ENCODE measurements around the gene TFEC. TPM values are rescaled to one million over a fixed set of nuclear protein-coding genes. Genes with fewer than 3 reads are reported as not detected.

TFEC gene
- total and polyA plus RNA-seq, 2 donors (not counting 3 experiments of a cell fraction or from before 2014, with no cell fraction given) = 3.6 to 7.9 TPM

GRCh38 chr7:116075351-116076145, 45.0 kb upstream of the TFEC start:
- CTCF ChIA-PET = no interaction called here
- DNase-seq (ENCODE audit: low read depth, low spot score) = no peak
- no peak overlapping the region for H3K27ac ChIP-seq (ENCODE audit: insufficient read depth, low read depth, low read length)

More at GRCh38 chr7:116075351-116076145, 45.0 kb upstream of the TFEC start:
- H3K27me3 ChIP-seq (ENCODE audit: control insufficient read depth in 2 of 2, insufficient read depth in 2 of 2, low read length in 2 of 2) = no peaks in the 10 kb centered on the region
- peak overlapping the region; percentile 63 for H2AFZ ChIP-seq (ENCODE audit: low read depth, low read length)
- no peak overlapping the region for H3K4me3 ChIP-seq (replicated peaks in 1 of 3; ENCODE audit: insufficient read depth in 1 of 3, low read depth in 1 of 3, low read length in 3 of 3)
- no peaks in the 10 kb centered on the region for H3K9me1 ChIP-seq (replicated peaks; ENCODE audit: control insufficient read depth, extremely low read depth, insufficient read depth, low read length)
- dilution Hi-C loops (cut with MboI; ENCODE audit: extremely low pct_ligation_motif_present, low sequenced_read_pairs) = no loop called here
- no peak overlapping the region for H3K9ac ChIP-seq (replicated peaks; ENCODE audit: extremely low read depth, insufficient read depth, low read length)
- H4K20me1 ChIP-seq (replicated peaks; ENCODE audit: control insufficient read depth, extremely low read depth, insufficient read depth, low read length) = no peaks in the 10 kb centered on the region
- no peaks in the 10 kb centered on the region for H3K36me3 ChIP-seq (ENCODE audit: control insufficient read depth in 2 of 2, extremely low read depth in 1 of 2, insufficient read depth in 2 of 2, low read length in 2 of 2)
- H3K4me1 ChIP-seq (ENCODE audit: control insufficient read depth, extremely low read depth, insufficient read depth, low read length) = no peaks in the 10 kb centered on the region
- no peaks in the 10 kb centered on the region for H3K79me2 ChIP-seq (ENCODE audit: control insufficient read depth, insufficient read depth, low read length)
- no peak overlapping the region for H3K4me2 ChIP-seq (ENCODE audit: insufficient read depth, low read length)
- intact Hi-C loops (cut with micrococcal nuclease) = no loop called here
- no TSS peak for BruUV-seq (replicated peaks)
- POLR2A ChIA-PET = no interaction called here
- TF ChIP-seq, protein P1, sequence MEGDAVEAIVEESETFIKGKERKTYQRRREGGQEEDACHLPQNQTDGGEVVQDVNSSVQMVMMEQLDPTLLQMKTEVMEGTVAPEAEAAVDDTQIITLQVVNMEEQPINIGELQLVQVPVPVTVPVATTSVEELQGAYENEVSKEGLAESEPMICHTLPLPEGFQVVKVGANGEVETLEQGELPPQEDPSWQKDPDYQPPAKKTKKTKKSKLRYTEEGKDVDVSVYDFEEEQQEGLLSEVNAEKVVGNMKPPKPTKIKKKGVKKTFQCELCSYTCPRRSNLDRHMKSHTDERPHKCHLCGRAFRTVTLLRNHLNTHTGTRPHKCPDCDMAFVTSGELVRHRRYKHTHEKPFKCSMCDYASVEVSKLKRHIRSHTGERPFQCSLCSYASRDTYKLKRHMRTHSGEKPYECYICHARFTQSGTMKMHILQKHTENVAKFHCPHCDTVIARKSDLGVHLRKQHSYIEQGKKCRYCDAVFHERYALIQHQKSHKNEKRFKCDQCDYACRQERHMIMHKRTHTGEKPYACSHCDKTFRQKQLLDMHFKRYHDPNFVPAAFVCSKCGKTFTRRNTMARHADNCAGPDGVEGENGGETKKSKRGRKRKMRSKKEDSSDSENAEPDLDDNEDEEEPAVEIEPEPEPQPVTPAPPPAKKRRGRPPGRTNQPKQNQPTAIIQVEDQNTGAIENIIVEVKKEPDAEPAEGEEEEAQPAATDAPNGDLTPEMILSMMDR (IDR thresholded peaks at IDR 0.05; ENCODE audit: extremely low read depth in 1 of 2, insufficient read depth in 1 of 2, low read depth in 1 of 2, low read length in 2 of 2) = no peak
- TF ChIP-seq POLR2AphosphoS5 (IDR thresholded peaks at IDR 0.05; ENCODE audit: insufficient read depth, low read depth, low read length) = no peak
- TF ChIP-seq POLR2A (IDR thresholded peaks at IDR 0.05; ENCODE audit: low read depth, low read length) = no peak
- TF ChIP-seq MAX (IDR thresholded peaks at IDR 0.05; ENCODE audit: insufficient read depth, insufficient read length) = no peak
- TF ChIP-seq EZH2 (IDR thresholded peaks at IDR 0.05; ENCODE audit: borderline replicate concordance, low read depth, low read length, severe bottlenecking) = no peak
- no peak for TF ChIP-seq GATA2 (IDR thresholded peaks at IDR 0.05; ENCODE audit: insufficient read depth, insufficient read length, low read depth, low read length)
- no peak for TF ChIP-seq FOS (IDR thresholded peaks at IDR 0.05; ENCODE audit: borderline replicate concordance, insufficient read depth, low read length)
- no peak for TF ChIP-seq MYC (IDR thresholded peaks at IDR 0.05; ENCODE audit: low read depth, low read length)
- TF ChIP-seq JUN (IDR thresholded peaks at IDR 0.05; ENCODE audit: borderline replicate concordance, insufficient read depth, insufficient read length, low read depth) = no peak
- H3K9me3 ChIP-seq (replicated peaks; ENCODE audit: control insufficient read depth, insufficient read depth, low read length) = no peaks in the 10 kb centered on the region
- no peak for FAIRE-seq
